Lower leg skin (tissue), 4 donors: ENCODE measurements around the gene PAPPA. TPM values are rescaled to one million over a fixed set of nuclear protein-coding genes. Genes with fewer than 3 reads are reported as not detected.

Experiments
- DNase-seq, 2 donors: peaks; one replicate each; pipeline ENCODE4 v3.0.0-alpha.2; 2019; ENCODE audit warnings: low spot score in 2 of 2
- H3K4me3 ChIP-seq: fragments of 200-600 bp; sonication (generic); 2 replicates; pipeline ENCODE4 v1.5.1; 2017; ENCODE audit warnings: mild to moderate bottlenecking, low read depth; ENCODE audit not compliant: poor library complexity, severe bottlenecking
- CTCF ChIP-seq, 3 donors: fragments of 450-650 bp; IDR thresholded peaks; one replicate each; pipeline ENCODE4 v1.5.1; 2016; ENCODE audit warnings: antibody characterized with exemption in 3 of 3, mild to moderate bottlenecking in 3 of 3, moderate library complexity in 2 of 3
- POLR2A ChIP-seq, 2 donors: fragments of 450-650 bp; IDR thresholded peaks; one replicate each; pipeline ENCODE4 v1.6.1; 2016 to 2017; ENCODE audit warnings: antibody characterized with exemption in 2 of 2, mild to moderate bottlenecking in 1 of 2, moderate library complexity in 1 of 2
- WGBS, 2 donors: methylation state at CpG; one replicate each; pipeline ENCODE4 v1.1.5; 2018; 5-methylcytosine and 5-hydroxymethylcytosine counted together
- intact Hi-C: fragments of 100-400 bp; cut with DNase I; formaldehyde crosslinking; loops from one replicate; pipeline ENCODE4 v1.15.0; 2023; ENCODE audit warnings: low total_unique reads
- total RNA-seq, 4 donors: library from RNA; depleted of rRNA; stranded (reverse); fragments of >200 nt; gene quantifications; one replicate each; pipeline ENCODE4 v1.1.0, GENCODE V29; 2016

PAPPA gene
- total RNA-seq, 4 donors from 2014 or later, result 0.64 to 2.2 (median 1.9) TPM

DNA sequence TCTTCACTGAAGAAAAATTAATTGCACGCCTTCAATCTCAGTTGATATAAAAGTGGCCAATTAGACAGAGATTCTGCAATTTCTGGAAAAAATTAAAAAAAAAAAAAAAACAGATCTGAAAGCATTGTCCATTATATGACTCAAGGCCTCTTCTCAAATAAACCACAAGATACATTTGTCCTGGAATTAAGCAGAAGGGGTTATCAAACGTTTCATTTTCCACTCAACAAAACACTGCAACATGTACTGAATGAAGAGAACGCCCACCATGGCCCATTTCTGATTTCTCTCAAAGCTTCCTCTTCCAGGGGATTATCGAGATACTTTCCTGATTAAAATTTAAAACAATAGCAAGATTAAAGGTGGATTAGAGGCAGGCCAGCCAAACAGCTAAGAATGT, 5.8 kb upstream of the PAPPA start:
- no peak for TF ChIP-seq CTCF (IDR thresholded peaks at IDR 0.05)
- TF ChIP-seq POLR2A (IDR thresholded peaks at IDR 0.05), result no peak
- H3K4me3 ChIP-seq, result no peak overlapping the region
- intact Hi-C loops, result no loop called here
- DNase-seq, result no peak
- 80 to 84% methylated on average over 4 of the region's 4 CpGs for WGBS, 2 donors

GRCh38 chr9:116149844-116150243, 3.7 kb upstream of the PAPPA start:
- intact Hi-C loops, result no loop called here
- DNase-seq, result no peak
- no peak for TF ChIP-seq CTCF (IDR thresholded peaks at IDR 0.05)
- TF ChIP-seq POLR2A (IDR thresholded peaks at IDR 0.05), result no peak
- WGBS, 2 donors, result 25 to 26% methylated on average over 4 of the region's 4 CpGs
- H3K4me3 ChIP-seq, result no peak overlapping the region

GRCh38 chr9:116151199-116151598, 2.4 kb upstream of the PAPPA start:
- WGBS, 2 donors, result 73 to 76% methylated on average over 4 of the region's 4 CpGs
- DNase-seq, result no peak
- no peak overlapping the region for H3K4me3 ChIP-seq
- intact Hi-C loops, result no loop called here
- TF ChIP-seq CTCF (IDR thresholded peaks at IDR 0.05), result no peak
- no peak for TF ChIP-seq POLR2A (IDR thresholded peaks at IDR 0.05)

- TF ChIP-seq POLR2A (IDR thresholded peaks at IDR 0.05) (no peak), CTCF (IDR thresholded peaks at IDR 0.05) (no peak)
- H3K4me3 ChIP-seq, result no peak overlapping the region
- WGBS, 2 donors, result 26 to 29% methylated on average over 6 of the region's 6 CpGs
- intact Hi-C loops, result no loop called here
- DNase-seq, result no peak
Observed at GRCh38 chr9:116151966-116152381, 1.6 kb upstream of the PAPPA start.

- no peak for DNase-seq
- TF ChIP-seq CTCF (IDR thresholded peaks at IDR 0.05) (no peak), POLR2A (IDR thresholded peaks at IDR 0.05) (no peak)
- 29 to 33% methylated on average over 2 of the region's 2 CpGs for WGBS, 2 donors
- intact Hi-C loops, result no loop called here
- H3K4me3 ChIP-seq, result no peak overlapping the region
Observed at GRCh38 chr9:116152390-116152789, 1.2 kb upstream of the PAPPA start.
